Cardiac muscle cell (in vitro differentiated cells and primary cell): Measurements from ENCODE around the gene PDZD2. TPM values are rescaled to one million over a fixed set of nuclear protein-coding genes. Genes with fewer than 3 reads are reported as not detected.
A peak's percentile ranks its signal among the peaks of the same experiment; 100 is the strongest.

Experiments
- DNase-seq, 2 donors: peaks; one replicate each; pipeline versions ENCODE4 v3.0.0 to v3.0.0-alpha.2; 2010 to 2017; ENCODE audit warnings: low read depth in 1 of 2, low spot score in 1 of 2
- H3K27ac ChIP-seq: fragments of 200-600 bp; sonication (generic); 2 replicates; pipeline ENCODE4 v1.5.1; 2016
- H3K27me3 ChIP-seq: fragments of 200-600 bp; sonication (generic); 2 replicates; pipeline ENCODE4 v1.6.0; 2016; ENCODE audit warnings: control low read depth
- H3K36me3 ChIP-seq: fragments of 200-600 bp; sonication (generic); 2 replicates; pipeline ENCODE4 v1.5.1; 2016; ENCODE audit warnings: control low read depth
- H3K4me1 ChIP-seq: fragments of 200-600 bp; sonication (generic); 2 replicates; pipeline ENCODE4 v1.8.1; 2017; ENCODE audit warnings: low read depth, mild to moderate bottlenecking, mixed run types
- H3K4me3 ChIP-seq: fragments of 200-600 bp; sonication (generic); 2 replicates; pipeline ENCODE4 v1.5.1; 2016; ENCODE audit warnings: mild to moderate bottlenecking
- H3K9me3 ChIP-seq: fragments of 200-600 bp; sonication (generic); 2 replicates; pipeline ENCODE4 v1.5.1; 2017; ENCODE audit warnings: low read depth, mild to moderate bottlenecking, control low read depth
- CTCF ChIP-seq: IDR thresholded peaks from 2 replicates; pipeline ENCODE4 v1.5.1; 2012; ENCODE audit warnings: low read depth, mild to moderate bottlenecking, low read length
- polyA plus RNA-seq: library from polyadenylated mRNA; unstranded; fragments of >200 nt; fragmentation: Nextera tagmentation; extraction: Ambion mirVana; gene quantifications from 2 replicates; pipeline ENCODE4 v1.2.1, GENCODE V29; 2016
- total RNA-seq: library from RNA; depleted of rRNA; stranded (reverse); fragments of >200 nt; gene quantifications from 2 replicates; pipeline ENCODE4 v1.2.3, GENCODE V29; 2016

PDZD2 gene
- total and polyA plus RNA-seq, 2 experiments from 2014 or later = 3.0 to 3.5 TPM

GRCh38 chr5:32100691-32101302 is 461.9 kb downstream of the PDZD2 start:
- no peaks in the 10 kb centered on the region for H3K27me3 ChIP-seq
- no peak overlapping the region for H3K27ac ChIP-seq
- no peaks in the 10 kb centered on the region for H3K9me3 ChIP-seq
- peaks cover 14% of the 10 kb centered on the region for H3K4me1 ChIP-seq
- DNase-seq = no peak
- H3K36me3 ChIP-seq = peaks cover 4% of the 10 kb centered on the region
- H3K4me3 ChIP-seq = no peak overlapping the region
- TF ChIP-seq CTCF = no peak

DNA sequence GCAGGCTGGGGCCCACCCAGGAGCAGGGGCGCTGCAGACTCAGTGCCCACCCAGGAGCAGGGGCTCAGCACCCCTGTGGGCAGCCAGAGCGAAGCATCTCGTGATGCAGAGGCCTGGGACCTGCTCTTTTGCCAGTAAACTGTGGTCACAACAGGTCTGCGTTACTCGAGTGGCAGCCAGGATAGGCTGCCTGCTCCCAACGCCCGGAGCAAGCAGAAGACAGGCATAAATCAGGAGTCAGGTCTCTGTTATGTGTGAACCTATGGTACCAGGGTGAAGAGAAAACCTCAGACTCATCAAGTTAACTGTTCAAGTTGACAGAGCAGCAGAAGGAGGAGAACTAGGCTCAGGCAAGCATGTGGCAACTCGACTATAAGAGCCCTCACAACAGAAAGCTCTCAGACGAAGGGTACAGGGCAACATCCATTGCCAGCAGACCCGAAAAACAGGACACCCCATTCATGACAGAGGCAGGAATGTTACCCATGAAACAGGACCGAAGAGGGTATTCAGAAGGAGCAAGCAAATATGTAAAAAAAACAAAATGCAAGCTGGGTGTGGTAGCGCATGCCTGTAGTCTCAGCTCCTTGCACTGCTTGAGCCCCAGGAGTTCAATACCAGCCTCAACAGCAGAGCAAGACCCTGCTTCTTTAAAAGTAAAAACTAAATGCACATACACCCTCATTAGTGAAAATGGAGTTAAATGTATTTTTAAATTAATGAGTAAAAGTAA is 463.5 kb downstream of the PDZD2 start:
- peaks cover 13% of the 10 kb centered on the region for H3K36me3 ChIP-seq

DNA sequence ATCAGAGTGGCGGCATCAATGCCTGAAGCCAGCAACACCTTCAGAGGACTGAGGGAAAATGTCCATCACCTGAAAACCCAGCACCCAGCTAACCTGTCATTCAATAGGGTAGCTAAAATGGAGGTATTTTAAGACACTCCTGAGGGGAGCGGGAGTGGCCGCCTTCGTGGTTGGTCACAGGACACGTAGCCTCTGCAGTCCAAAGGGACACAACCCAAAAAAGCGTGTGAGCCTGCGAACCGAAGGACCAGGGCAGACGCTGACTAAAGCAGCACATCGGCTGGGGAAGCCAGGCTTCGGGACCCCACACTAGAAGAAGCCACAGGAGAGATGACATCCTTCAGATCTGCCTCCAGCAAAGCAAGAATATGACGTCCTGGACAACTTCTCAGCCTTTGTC is 464.6 kb downstream of the PDZD2 start:
- Histone ChIP-seq H3K4me3 (no peak overlapping the region), H3K4me1 (peaks cover 26% of the 10 kb centered on the region), H3K36me3 (peaks cover 13% of the 10 kb centered on the region), H3K27ac (no peak overlapping the region), H3K27me3 (no peaks in the 10 kb centered on the region), H3K9me3 (no peaks in the 10 kb centered on the region)
- TF ChIP-seq CTCF = no peak
- DNase-seq = no peak

More for the DNA sequence above, 463.5 kb downstream of the PDZD2 start:
- no peak for TF ChIP-seq CTCF
- Histone ChIP-seq H3K27ac (no peak overlapping the region), H3K4me3 (no peak overlapping the region), H3K9me3 (no peaks in the 10 kb centered on the region), H3K27me3 (no peaks in the 10 kb centered on the region), H3K4me1 (peaks cover 15% of the 10 kb centered on the region)
- no peak for DNase-seq

DNA sequence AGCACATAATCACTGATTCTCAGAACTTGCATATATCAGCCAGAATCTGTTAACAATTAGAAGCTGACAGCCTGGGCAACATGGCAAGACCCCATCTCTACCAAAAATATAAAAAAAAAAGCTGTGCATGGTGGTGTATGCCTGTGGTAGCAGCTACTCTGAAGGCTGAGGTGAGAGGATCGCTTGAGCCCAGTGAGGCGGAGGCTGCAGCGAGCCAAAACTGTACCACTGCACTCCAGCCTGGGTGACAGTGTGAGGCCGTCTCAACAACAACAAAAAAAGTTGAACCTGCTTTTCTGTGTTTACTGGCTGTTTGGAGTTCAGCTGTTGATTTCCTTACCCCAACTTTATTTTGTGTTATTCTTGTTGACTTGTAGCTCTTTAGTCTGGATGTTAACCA is 468.4 kb downstream of the PDZD2 start:
- DNase-seq = no peak
- TF ChIP-seq CTCF = no peak
- Histone ChIP-seq H3K27me3 (no peaks in the 10 kb centered on the region), H3K36me3 (peaks cover 19% of the 10 kb centered on the region), H3K4me1 (peaks cover 21% of the 10 kb centered on the region), H3K27ac (no peak overlapping the region), H3K9me3 (no peaks in the 10 kb centered on the region), H3K4me3 (no peak overlapping the region)

GRCh38 chr5:32108167-32108566 is 469.2 kb downstream of the PDZD2 start:
- H3K4me3 ChIP-seq = no peak overlapping the region
- DNase-seq = no peak
- H3K27ac ChIP-seq = peak overlapping the region; percentile 47
- TF ChIP-seq CTCF = no peak
- no peaks in the 10 kb centered on the region for H3K27me3 ChIP-seq
- no peaks in the 10 kb centered on the region for H3K9me3 ChIP-seq
- H3K4me1 ChIP-seq = peaks cover 21% of the 10 kb centered on the region
- peaks cover 19% of the 10 kb centered on the region for H3K36me3 ChIP-seq
